ENCODE measurements around the gene C1QTNF3. TPM values are rescaled to one million over a fixed set of nuclear protein-coding genes. Genes with fewer than 3 reads are reported as not detected.

C1QTNF3 gene
- total RNA-seq, 1 donor from 2014 or later = 9.8 TPM

DNA sequence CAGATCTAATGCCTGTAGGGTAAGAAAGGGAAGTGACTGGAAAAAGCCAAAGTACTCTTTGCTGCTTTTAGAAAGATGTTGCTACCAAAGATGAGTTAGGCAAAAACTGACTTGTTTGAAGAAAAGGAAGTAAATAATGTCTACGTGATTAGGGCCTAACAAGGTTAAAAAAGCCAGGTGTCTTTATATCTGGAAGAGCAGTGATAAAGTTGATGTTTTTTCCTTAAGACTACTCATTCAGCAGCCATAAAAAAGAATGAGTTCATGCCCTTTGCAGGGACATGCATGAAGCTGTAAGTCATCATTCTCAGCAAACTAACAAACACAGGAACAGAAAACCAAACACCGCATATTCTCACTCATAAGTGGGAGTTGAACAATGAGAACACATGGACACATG, 21.7 kb downstream of the C1QTNF3 start:
- H3K27me3 Mint-ChIP-seq (ENCODE audit: low read depth) = no peaks in the 10 kb centered on the region
- peaks cover 34% of the 10 kb centered on the region for H3K36me3 Mint-ChIP-seq
- no peak for DNase-seq (ENCODE audit: low spot score in 2 of 2, unreplicated experiment in 2 of 2)
- no peak overlapping the region for H3K4me3 Mint-ChIP-seq
- TF ChIP-seq, protein P1, sequence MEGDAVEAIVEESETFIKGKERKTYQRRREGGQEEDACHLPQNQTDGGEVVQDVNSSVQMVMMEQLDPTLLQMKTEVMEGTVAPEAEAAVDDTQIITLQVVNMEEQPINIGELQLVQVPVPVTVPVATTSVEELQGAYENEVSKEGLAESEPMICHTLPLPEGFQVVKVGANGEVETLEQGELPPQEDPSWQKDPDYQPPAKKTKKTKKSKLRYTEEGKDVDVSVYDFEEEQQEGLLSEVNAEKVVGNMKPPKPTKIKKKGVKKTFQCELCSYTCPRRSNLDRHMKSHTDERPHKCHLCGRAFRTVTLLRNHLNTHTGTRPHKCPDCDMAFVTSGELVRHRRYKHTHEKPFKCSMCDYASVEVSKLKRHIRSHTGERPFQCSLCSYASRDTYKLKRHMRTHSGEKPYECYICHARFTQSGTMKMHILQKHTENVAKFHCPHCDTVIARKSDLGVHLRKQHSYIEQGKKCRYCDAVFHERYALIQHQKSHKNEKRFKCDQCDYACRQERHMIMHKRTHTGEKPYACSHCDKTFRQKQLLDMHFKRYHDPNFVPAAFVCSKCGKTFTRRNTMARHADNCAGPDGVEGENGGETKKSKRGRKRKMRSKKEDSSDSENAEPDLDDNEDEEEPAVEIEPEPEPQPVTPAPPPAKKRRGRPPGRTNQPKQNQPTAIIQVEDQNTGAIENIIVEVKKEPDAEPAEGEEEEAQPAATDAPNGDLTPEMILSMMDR (IDR thresholded peaks at IDR 0.05; ENCODE audit: unreplicated experiment) = no peak
- H3K27ac Mint-ChIP-seq = no peak overlapping the region
- H3K9me3 Mint-ChIP-seq = no peaks in the 10 kb centered on the region
- no peaks in the 10 kb centered on the region for H3K4me1 Mint-ChIP-seq

DNA sequence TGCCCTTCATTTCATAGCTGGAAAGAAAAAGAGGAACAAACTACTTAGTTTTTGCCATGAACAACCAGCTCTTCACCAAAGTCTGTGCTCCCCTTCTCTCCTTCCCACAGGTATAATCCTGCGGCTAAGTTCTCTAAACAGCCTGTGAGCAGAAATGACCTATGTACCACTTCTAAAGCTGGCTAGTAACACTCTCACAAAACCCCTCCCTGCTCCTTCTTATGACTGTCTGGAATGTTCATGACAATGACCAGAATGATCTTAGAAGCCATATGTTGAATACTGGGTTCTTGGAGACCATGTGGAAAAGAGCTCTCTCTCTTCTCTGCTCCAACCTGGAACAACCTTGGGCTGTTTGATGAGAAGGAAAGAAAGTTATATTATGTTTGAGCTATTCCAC, 22.3 kb downstream of the C1QTNF3 start:
- TF ChIP-seq, protein P1 (IDR thresholded peaks at IDR 0.05; ENCODE audit: unreplicated experiment) = no peak
- Mint-ChIP-seq H3K36me3 (peaks cover 31% of the 10 kb centered on the region), H3K4me1 (no peaks in the 10 kb centered on the region), H3K9me3 (no peaks in the 10 kb centered on the region), H3K4me3 (no peak overlapping the region), H3K27ac (no peak overlapping the region), H3K27me3 (ENCODE audit: low read depth) (no peaks in the 10 kb centered on the region)
- no peak for DNase-seq (ENCODE audit: low spot score in 2 of 2, unreplicated experiment in 2 of 2)

DNA sequence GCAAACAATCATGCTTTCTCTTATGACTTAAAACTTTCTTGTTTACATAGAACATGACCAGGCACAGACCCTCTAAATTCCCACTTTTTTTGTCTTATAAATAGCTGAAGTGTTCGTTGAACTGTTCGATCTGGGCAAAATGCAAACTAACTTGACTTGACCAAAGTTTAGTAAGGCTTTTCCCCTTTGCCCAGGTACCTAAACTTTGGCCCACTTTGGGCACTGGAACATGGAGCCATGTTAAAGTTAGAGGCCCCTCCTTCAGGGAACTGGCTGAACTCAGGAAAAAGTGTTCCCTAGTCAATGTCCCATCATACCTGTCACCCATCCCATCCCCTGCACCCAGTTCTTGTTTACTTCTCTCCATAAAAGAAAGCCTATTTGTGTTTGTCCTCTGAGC, 25.8 kb downstream of the C1QTNF3 start:
- Mint-ChIP-seq H3K36me3 (peaks cover 23% of the 10 kb centered on the region), H3K9me3 (peaks cover 10% of the 10 kb centered on the region), H3K4me1 (no peaks in the 10 kb centered on the region), H3K27me3 (ENCODE audit: low read depth) (no peaks in the 10 kb centered on the region), H3K4me3 (no peak overlapping the region), H3K27ac (no peak overlapping the region)
- no peak for DNase-seq (ENCODE audit: low spot score in 2 of 2, unreplicated experiment in 2 of 2)
- TF ChIP-seq, protein P1 (IDR thresholded peaks at IDR 0.05; ENCODE audit: unreplicated experiment) = no peak

DNA sequence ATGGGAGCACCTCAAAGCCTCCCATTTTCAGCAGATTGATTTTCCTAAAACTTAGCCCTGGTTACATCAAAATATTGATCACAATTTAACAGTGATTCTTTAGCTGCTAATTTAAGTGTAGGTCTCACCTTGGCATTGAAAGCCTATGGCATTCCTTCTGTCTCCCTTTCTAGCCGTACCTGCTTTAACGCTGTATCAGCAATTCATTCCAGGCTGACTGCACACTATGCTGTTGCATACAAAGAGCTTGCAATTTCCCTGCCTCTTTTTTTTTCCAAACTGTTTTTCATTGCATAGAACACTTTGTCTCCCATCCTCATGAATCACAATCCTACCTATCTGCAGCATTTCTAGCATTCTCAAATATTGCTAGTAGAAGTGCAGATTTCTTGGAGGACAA, 26.3 kb downstream of the C1QTNF3 start:
- Mint-ChIP-seq H3K36me3 (peaks cover 20% of the 10 kb centered on the region), H3K4me3 (no peak overlapping the region), H3K27me3 (ENCODE audit: low read depth) (no peaks in the 10 kb centered on the region), H3K4me1 (no peaks in the 10 kb centered on the region), H3K27ac (no peak overlapping the region), H3K9me3 (peaks cover 10% of the 10 kb centered on the region)
- TF ChIP-seq, protein P1 (IDR thresholded peaks at IDR 0.05; ENCODE audit: unreplicated experiment) = no peak
- no peak for DNase-seq (ENCODE audit: low spot score in 2 of 2, unreplicated experiment in 2 of 2)

DNA sequence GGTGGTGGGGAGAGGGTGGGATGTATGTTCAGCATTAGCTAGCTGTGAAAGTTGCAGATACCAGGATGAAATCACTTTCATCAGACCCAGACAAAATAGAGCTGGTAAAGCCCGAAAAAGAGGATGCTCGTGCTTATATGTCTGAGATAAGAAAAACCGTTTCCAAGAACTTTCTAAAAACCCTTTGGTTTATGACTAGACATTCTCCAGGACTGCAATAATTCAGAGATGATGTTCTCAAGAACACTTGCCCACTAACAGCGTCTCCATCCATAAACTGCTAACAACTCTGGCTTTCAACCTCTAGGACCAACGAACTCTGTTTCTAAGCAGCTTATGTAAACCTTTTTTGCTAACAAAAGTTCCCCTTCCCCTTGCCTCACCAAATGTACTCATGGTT, 26.8 kb downstream of the C1QTNF3 start:
- peaks cover 16% of the 10 kb centered on the region for H3K36me3 Mint-ChIP-seq
- H3K4me1 Mint-ChIP-seq = no peaks in the 10 kb centered on the region
- TF ChIP-seq, protein P1 (IDR thresholded peaks at IDR 0.05; ENCODE audit: unreplicated experiment) = no peak
- H3K27me3 Mint-ChIP-seq (ENCODE audit: low read depth) = no peaks in the 10 kb centered on the region
- H3K9me3 Mint-ChIP-seq = peaks cover 10% of the 10 kb centered on the region
- DNase-seq (ENCODE audit: low spot score in 2 of 2, unreplicated experiment in 2 of 2) = no peak
- H3K4me3 Mint-ChIP-seq = no peak overlapping the region
- H3K27ac Mint-ChIP-seq = no peak overlapping the region

All from mesothelial cell of epicardium (in vitro differentiated cells).